Esophagus muscularis mucosa (tissue), 4 donors: ENCODE measurements around the gene MYL3.

Source experiments
- CTCF ChIP-seq, 3 experiments: fragments of 200-600 bp in 2 of 3; fragments of 450-650 bp in 1 of 3; sonication (generic) in 2 of 3; IDR thresholded peaks; one replicate each; pipeline ENCODE4 v1.5.1; 2017 to 2019; ENCODE audit warnings: antibody characterized with exemption in 3 of 3, mild to moderate bottlenecking in 2 of 3, moderate library complexity in 1 of 3
- EP300 ChIP-seq: sonication (generic); formaldehyde crosslinking; IDR thresholded peaks from one replicate; pipeline ENCODE4 v1.6.1; 2017; ENCODE audit warnings: antibody characterized with exemption
- POLR2A ChIP-seq: fragments of 450-650 bp; IDR thresholded peaks from one replicate; pipeline ENCODE4 v1.6.1; 2017; ENCODE audit warnings: antibody characterized with exemption, moderate library complexity, mild to moderate bottlenecking, low read depth
- POLR2AphosphoS5 ChIP-seq, 2 donors: sonication (generic); formaldehyde crosslinking; IDR thresholded peaks; one replicate each; pipeline ENCODE4 v1.6.1; 2017; ENCODE audit warnings: antibody characterized with exemption in 2 of 2

DNA sequence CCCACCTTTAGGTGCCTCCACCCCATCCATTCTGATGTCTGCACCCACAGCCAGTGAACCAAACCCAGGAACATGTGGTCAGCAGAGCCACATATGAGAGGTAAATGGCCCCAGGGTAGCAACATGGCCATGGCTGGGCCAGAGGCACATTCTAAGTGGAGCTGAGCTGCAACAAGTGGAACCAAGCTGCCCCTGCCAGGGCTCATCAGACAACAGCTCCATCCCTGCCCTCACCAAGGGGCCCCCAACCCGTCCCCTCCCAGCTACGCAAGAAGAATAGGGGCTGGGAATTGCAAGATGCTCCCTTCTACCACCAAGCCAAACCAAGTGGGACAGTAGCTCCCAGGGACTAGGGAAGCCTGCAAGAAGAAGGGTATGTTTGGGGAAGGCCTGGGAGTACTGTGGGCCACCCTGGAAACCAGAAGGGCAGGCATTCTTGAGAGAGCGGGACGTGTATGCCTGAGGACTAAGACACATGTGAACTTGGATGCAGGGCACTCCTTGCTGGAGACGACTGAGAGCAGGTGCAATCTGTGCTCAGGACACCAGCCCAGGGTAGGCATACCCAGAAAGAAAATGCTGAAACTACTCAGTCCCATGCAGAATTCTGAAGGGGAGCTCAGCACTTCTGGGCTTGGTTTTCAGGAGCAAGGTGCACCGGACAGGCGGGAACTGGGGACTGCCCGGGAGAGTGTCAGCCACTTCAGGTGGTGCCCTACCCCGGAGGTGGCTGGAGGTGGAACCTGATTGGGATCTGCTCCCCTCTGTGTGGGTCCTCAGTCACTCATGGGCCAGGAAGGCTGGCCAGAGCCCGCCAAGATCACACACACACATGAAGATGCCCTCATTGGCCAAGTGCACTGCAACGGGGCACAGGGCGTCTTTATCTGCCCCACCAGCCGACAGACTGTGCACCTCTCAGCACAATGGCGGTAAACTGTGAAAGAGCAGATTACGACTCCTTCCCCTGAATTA is 9.5 kb downstream of the MYL3 start:
- TF ChIP-seq CTCF (IDR thresholded peaks at IDR 0.05) (no peak), POLR2A (no peak), EP300 (no peak), POLR2AphosphoS5 (IDR thresholded peaks at IDR 0.05) (no peak)
